CD8-positive, alpha-beta memory T cell (primary cell): ENCODE data around the gene MRGPRX2. TPM values are rescaled to one million over a fixed set of nuclear protein-coding genes. Genes with fewer than 3 reads are reported as not detected.

Experiments used
- CTCF ChIA-PET: fragments of 350-600 bp; sonication (Branson Sonifier 250); formaldehyde crosslinking; loops from one replicate; lab custom pipeline; 2021; ENCODE audit warnings: antibody characterized with exemption; lab: Charles Lee
- POLR2A ChIA-PET: fragments of 350-600 bp; sonication (Branson Sonifier 250); formaldehyde crosslinking; loops from one replicate; lab custom pipeline; 2021; ENCODE audit warnings: antibody characterized with exemption; lab: Charles Lee
- DNase-seq, 5 donors: peaks; one replicate each; pipeline versions ENCODE4 v3.0.0 to v3.0.0-alpha.2; 2020 to 2022; ENCODE audit warnings: mixed read lengths in 1 of 5
- H3K27ac ChIP-seq: one replicate; pipeline ENCODE4 v1.7.0; 2013; ENCODE audit warnings: low read depth, mild to moderate bottlenecking, low read length, moderate library complexity
- H3K27me3 ChIP-seq: 2 replicates; pipeline ENCODE4 v1.7.0; 2013; ENCODE audit warnings: low read length, mild to moderate bottlenecking; ENCODE audit not compliant: insufficient read depth, poor library complexity, severe bottlenecking
- H3K36me3 ChIP-seq: 2 replicates; pipeline ENCODE4 v1.7.0; 2013; ENCODE audit warnings: mild to moderate bottlenecking, low read length, moderate library complexity; ENCODE audit not compliant: insufficient read depth
- H3K4me1 ChIP-seq: 2 replicates; pipeline ENCODE4 v1.7.0; 2013; ENCODE audit warnings: mild to moderate bottlenecking, low read length, moderate library complexity; ENCODE audit not compliant: insufficient read depth
- H3K4me3 ChIP-seq: 2 replicates; pipeline ENCODE4 v1.7.0; 2013; ENCODE audit warnings: mild to moderate bottlenecking, low read length
- H3K9me3 ChIP-seq: 2 replicates; pipeline ENCODE4 v1.7.0; 2013; ENCODE audit warnings: mild to moderate bottlenecking, low read length
- H3K27ac Mint-ChIP-seq, 8 donors: one replicate each; pipeline ENCODE4 v1.8.0; 2020 to 2021; ENCODE audit warnings: mixed read lengths in 8 of 8, mild to moderate bottlenecking in 6 of 8, inconsistent platforms in 3 of 8, moderate library complexity in 3 of 8
- H3K27me3 Mint-ChIP-seq, 2 donors: one replicate each; pipeline ENCODE4 v1.8.0; 2020 to 2021; ENCODE audit warnings: mixed read lengths in 2 of 2, mild to moderate bottlenecking in 1 of 2, moderate library complexity in 1 of 2
- H3K36me3 Mint-ChIP-seq, 3 donors: one replicate each; pipeline ENCODE4 v1.8.0; 2020 to 2021; ENCODE audit warnings: mixed read lengths in 3 of 3, inconsistent platforms in 1 of 3, mild to moderate bottlenecking in 1 of 3
- H3K4me1 Mint-ChIP-seq, 3 donors: one replicate each; pipeline ENCODE4 v1.8.0; 2020 to 2021; ENCODE audit warnings: mixed read lengths in 3 of 3, inconsistent platforms in 1 of 3, mild to moderate bottlenecking in 1 of 3
- H3K4me3 Mint-ChIP-seq, 7 donors: one replicate each; pipeline ENCODE4 v1.8.0; 2020 to 2021; ENCODE audit warnings: mixed read lengths in 7 of 7, mild to moderate bottlenecking in 6 of 7, moderate library complexity in 4 of 7, inconsistent platforms in 2 of 7
- H3K9me3 Mint-ChIP-seq, 5 donors: one replicate each; pipeline ENCODE4 v1.8.0; 2020 to 2022; ENCODE audit warnings: mixed read lengths in 5 of 5, mild to moderate bottlenecking in 3 of 5, moderate library complexity in 2 of 5, inconsistent platforms in 1 of 5
- polyA plus RNA-seq: library from polyadenylated mRNA; unstranded; fragments of 300-500 nt; fragmentation: Illumina TruSeq; gene quantifications from one replicate; pipeline ENCODE4 v1.2.3, GENCODE V29; 2021
- total RNA-seq, 2 experiments: library from RNA; stranded (reverse); gene quantifications; one replicate each; pipeline ENCODE4 v1.2.3, GENCODE V29; 2021

MRGPRX2 gene
- not detected for total RNA-seq
- polyA plus RNA-seq: not detected

DNA sequence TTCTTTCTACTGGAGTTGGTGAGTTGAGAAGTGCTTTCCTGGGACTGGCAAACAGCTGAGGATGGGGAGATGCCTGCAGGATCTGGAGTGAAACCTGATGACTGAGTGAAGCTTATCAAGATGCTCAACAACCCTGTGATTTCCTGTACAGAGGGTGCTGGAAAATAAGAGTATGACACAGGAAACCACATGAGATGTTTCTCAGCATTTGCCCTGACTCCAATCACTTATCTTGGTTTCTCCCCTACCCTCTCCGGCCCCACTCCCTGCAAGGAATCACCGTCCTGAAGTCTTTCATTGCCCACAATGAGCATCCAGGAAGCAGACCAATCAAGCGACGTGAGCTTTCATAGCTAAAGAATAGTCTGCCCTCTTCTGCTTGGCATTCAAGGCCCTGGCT lies at the start of gene MRGPRX2:
MRGPRX2 (minus strand) TSS at position 89 of the 400 bp plus-strand sequence. CDS start 4,315 bp downstream, outside the sequence.
- Mint-ChIP-seq H3K27me3 (peaks cover 3 to 5% of the 10 kb centered on the region in 2 donors), H3K9me3 (no peaks in the 10 kb centered on the region), H3K4me3 (peak within 1 kb of the TSS in 6 of 7 donors; percentile 30 to 85 (median 64)), H3K36me3 (no peaks in the 10 kb centered on the region), H3K4me1 (peaks cover 26 to 40% (median 29%) of the 10 kb centered on the region in 3 donors), H3K27ac (peak within 1 kb of the TSS; percentile 1 to 82 (median 61))
- DNase-seq: no peak
- ChIA-PET POLR2A (no interaction called here), CTCF (interaction anchor here (1.0 to 2.1 kb wide), 3 partner anchors 11 to 16 kb away, joined by 3 to 13 read pairs (median 5); no protein-coding TSS in a partner anchor)
- peaks cover 19% of the 10 kb centered on the region for H3K4me1 ChIP-seq
- no peaks in the 10 kb centered on the region for H3K27me3 ChIP-seq
- H3K36me3 ChIP-seq: no peaks in the 10 kb centered on the region
- H3K9me3 ChIP-seq: no peaks in the 10 kb centered on the region
- no peak within 1 kb of the TSS for H3K4me3 ChIP-seq
- H3K27ac ChIP-seq: no peak within 1 kb of the TSS

DNA sequence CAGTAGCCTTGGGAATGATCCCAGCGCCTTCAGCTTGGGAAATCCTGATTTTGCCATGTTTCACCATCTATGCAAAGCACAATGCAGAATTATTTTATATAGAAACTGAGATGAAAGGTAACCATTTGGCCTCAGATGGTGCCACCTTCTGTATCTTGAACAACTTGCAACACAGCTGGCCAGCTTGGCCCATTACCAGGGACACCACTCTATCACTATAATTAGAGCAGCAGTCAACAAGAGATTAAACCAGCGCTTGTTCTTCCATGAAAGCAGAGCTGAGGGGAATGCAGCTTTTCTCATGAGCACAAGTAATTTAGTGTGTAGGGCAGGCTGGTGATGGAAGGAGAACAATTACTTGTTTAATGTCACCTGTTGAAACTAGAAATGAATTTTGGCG lies 49.8 kb upstream of the MRGPRX2 start:
- H3K27ac Mint-ChIP-seq: no peak overlapping the region
- H3K36me3 Mint-ChIP-seq: no peaks in the 10 kb centered on the region
- H3K27me3 ChIP-seq: no peaks in the 10 kb centered on the region
- H3K27me3 Mint-ChIP-seq: peaks cover 11 to 25% of the 10 kb centered on the region in 2 donors
- no peaks in the 10 kb centered on the region for H3K9me3 Mint-ChIP-seq
- H3K9me3 ChIP-seq: no peaks in the 10 kb centered on the region
- H3K4me3 Mint-ChIP-seq: no peak overlapping the region
- H3K4me3 ChIP-seq: no peak overlapping the region
- no peaks in the 10 kb centered on the region for H3K4me1 Mint-ChIP-seq
- DNase-seq: no peak
- ChIA-PET POLR2A (no interaction called here), CTCF (interaction anchor here (1.3 kb wide), 1 partner anchor 40 kb away, joined by 4 read pairs; no protein-coding TSS in a partner anchor)
- no peaks in the 10 kb centered on the region for H3K4me1 ChIP-seq
- no peak overlapping the region for H3K27ac ChIP-seq
- H3K36me3 ChIP-seq: no peaks in the 10 kb centered on the region

DNA sequence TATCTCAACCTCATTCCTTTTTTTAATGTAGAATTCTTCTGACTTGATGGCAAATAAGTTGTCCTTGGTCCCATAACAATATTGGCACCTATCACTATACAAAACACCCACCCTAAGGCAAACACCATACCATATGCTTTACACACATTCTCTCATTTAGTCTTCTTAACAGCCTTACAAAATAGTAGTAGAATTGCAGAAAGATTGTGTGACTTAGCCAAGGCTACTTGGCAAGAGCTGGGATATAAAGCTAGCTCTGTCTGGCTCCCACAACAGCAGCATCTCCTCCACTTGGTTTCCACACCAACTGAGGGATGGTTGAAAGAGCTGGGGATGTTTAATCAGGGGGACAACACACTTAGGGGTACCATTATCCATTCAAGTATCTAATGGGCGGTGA lies 46.6 kb upstream of the MRGPRX2 start:
- Mint-ChIP-seq H3K27ac (no peak overlapping the region), H3K9me3 (no peaks in the 10 kb centered on the region), H3K4me1 (no peaks in the 10 kb centered on the region), H3K36me3 (no peaks in the 10 kb centered on the region), H3K27me3 (peaks cover 11 to 25% of the 10 kb centered on the region in 2 donors), H3K4me3 (no peak overlapping the region)
- no peaks in the 10 kb centered on the region for H3K36me3 ChIP-seq
- ChIA-PET CTCF (no interaction called here), POLR2A (interaction anchor here (0.6 kb wide), 2 partner anchors 49 to 466 kb away, joined by 4 to 5 read pairs; no protein-coding TSS in a partner anchor)
- H3K4me3 ChIP-seq: no peak overlapping the region
- no peaks in the 10 kb centered on the region for H3K27me3 ChIP-seq
- no peaks in the 10 kb centered on the region for H3K9me3 ChIP-seq
- H3K27ac ChIP-seq: no peak overlapping the region
- no peaks in the 10 kb centered on the region for H3K4me1 ChIP-seq
- DNase-seq: no peak

DNA sequence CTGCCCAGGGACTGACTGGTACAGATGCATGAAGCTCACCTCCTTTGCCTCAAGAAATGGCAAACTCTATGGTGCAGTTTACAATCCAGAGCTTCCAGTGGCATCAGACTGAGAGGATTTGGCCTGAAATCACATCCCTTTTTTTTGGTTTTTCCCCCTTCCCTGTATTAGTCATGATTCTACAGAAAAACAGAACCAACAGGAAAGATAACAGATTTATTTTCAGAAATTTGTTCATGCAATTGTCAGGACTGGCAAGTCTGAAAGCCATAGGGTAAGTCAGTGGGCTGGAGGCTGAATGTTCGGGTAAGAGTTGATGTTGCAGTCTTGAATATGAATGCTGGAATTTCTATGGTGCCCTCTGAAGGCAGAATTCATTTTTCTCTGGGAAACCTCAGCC lies 44.5 kb upstream of the MRGPRX2 start:
- Mint-ChIP-seq H3K9me3 (peaks cover 0 to 2% (median 0%) of the 10 kb centered on the region in 5 donors), H3K27ac (peak overlapping the region in 1 of 8 donors; percentile 44), H3K27me3 (peaks cover 10 to 31% of the 10 kb centered on the region in 2 donors), H3K4me3 (no peak overlapping the region), H3K36me3 (peaks cover 0 to 3% (median 0%) of the 10 kb centered on the region in 3 donors), H3K4me1 (no peaks in the 10 kb centered on the region)
- CTCF ChIA-PET: no interaction called here
- Histone ChIP-seq H3K27me3 (no peaks in the 10 kb centered on the region), H3K36me3 (no peaks in the 10 kb centered on the region), H3K4me1 (no peaks in the 10 kb centered on the region), H3K4me3 (no peak overlapping the region), H3K27ac (no peak overlapping the region), H3K9me3 (no peaks in the 10 kb centered on the region)
- no peak for DNase-seq
- POLR2A ChIA-PET: no interaction called here

GRCh38 chr11:19102521-19102900 lies 42.0 kb upstream of the MRGPRX2 start:
- Mint-ChIP-seq H3K4me1 (no peaks in the 10 kb centered on the region), H3K9me3 (peaks cover 0 to 2% (median 0%) of the 10 kb centered on the region in 5 donors), H3K4me3 (no peak overlapping the region), H3K27me3 (peaks cover 6 to 40% of the 10 kb centered on the region in 2 donors), H3K27ac (no peak overlapping the region), H3K36me3 (peaks cover 0 to 3% (median 0%) of the 10 kb centered on the region in 3 donors)
- Histone ChIP-seq H3K36me3 (no peaks in the 10 kb centered on the region), H3K4me3 (no peak overlapping the region), H3K27me3 (no peaks in the 10 kb centered on the region), H3K4me1 (no peaks in the 10 kb centered on the region), H3K9me3 (no peaks in the 10 kb centered on the region), H3K27ac (no peak overlapping the region)
- POLR2A ChIA-PET: no interaction called here
- CTCF ChIA-PET: no interaction called here
- DNase-seq: no peak

DNA sequence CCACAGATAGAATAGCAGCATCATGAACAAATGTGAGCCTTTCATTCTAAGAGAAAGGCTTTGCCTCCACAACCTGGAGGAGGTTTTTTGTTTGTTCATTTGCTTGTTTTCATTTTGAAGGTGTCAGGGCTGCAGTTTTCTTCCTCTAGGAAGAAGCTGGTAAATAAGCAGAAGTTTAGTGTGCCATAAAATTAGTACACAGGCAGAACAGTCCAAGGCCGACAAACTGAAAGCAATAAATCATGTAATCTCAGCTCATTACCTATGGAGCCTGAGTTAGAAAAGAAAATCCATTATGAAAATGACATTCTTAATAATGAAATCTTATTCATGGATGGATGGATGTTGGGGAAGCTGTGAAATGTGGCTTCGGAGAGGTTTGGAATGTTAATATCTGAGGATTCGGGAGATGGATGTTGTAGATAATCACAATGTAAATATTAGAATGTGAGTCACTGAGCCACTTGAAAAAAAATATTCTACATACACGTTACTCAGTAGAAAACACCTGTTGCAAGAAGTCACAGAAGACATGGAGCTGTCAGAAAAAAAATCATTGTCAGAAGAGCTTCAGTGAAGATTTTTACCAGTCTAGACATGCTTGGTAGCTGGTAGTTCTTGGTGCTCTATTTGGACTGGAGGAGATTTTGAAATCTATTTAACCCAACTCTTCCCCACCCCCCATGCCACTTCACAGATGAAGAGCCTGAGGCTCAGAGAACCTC lies 41.4 kb upstream of the MRGPRX2 start:
- Histone ChIP-seq H3K36me3 (no peaks in the 10 kb centered on the region), H3K27ac (no peak overlapping the region), H3K4me1 (no peaks in the 10 kb centered on the region), H3K9me3 (no peaks in the 10 kb centered on the region), H3K27me3 (no peaks in the 10 kb centered on the region), H3K4me3 (no peak overlapping the region)
- Mint-ChIP-seq H3K36me3 (peaks cover 0 to 3% (median 0%) of the 10 kb centered on the region in 3 donors), H3K4me3 (no peak overlapping the region), H3K27me3 (peaks cover 6 to 41% of the 10 kb centered on the region in 2 donors), H3K4me1 (no peaks in the 10 kb centered on the region), H3K9me3 (peaks cover 0 to 2% (median 0%) of the 10 kb centered on the region in 5 donors), H3K27ac (no peak overlapping the region)
- ChIA-PET POLR2A (no interaction called here), CTCF (no interaction called here)
- no peak for DNase-seq

- Mint-ChIP-seq H3K4me1 (no peaks in the 10 kb centered on the region), H3K4me3 (no peak overlapping the region), H3K9me3 (peaks cover 0 to 2% (median 0%) of the 10 kb centered on the region in 5 donors), H3K36me3 (peaks cover 0 to 3% (median 0%) of the 10 kb centered on the region in 3 donors), H3K27me3 (peaks cover 14 to 44% of the 10 kb centered on the region in 2 donors), H3K27ac (no peak overlapping the region)
- Histone ChIP-seq H3K27ac (no peak overlapping the region), H3K36me3 (no peaks in the 10 kb centered on the region), H3K9me3 (no peaks in the 10 kb centered on the region), H3K4me1 (no peaks in the 10 kb centered on the region), H3K27me3 (peaks cover 4% of the 10 kb centered on the region), H3K4me3 (no peak overlapping the region)
- DNase-seq: no peak
- CTCF ChIA-PET: no interaction called here
- POLR2A ChIA-PET: no interaction called here
Measured at GRCh38 chr11:19100885-19101284, 40.4 kb upstream of the MRGPRX2 start.

GRCh38 chr11:19099093-19099492 lies 38.6 kb upstream of the MRGPRX2 start:
- no peaks in the 10 kb centered on the region for H3K9me3 ChIP-seq
- H3K4me1 Mint-ChIP-seq: no peaks in the 10 kb centered on the region
- CTCF ChIA-PET: no interaction called here
- H3K27ac Mint-ChIP-seq: no peak overlapping the region
- no peaks in the 10 kb centered on the region for H3K4me1 ChIP-seq
- POLR2A ChIA-PET: no interaction called here
- H3K36me3 ChIP-seq: no peaks in the 10 kb centered on the region
- H3K4me3 ChIP-seq: no peak overlapping the region
- peaks cover 15 to 40% of the 10 kb centered on the region in 2 donors for H3K27me3 Mint-ChIP-seq
- DNase-seq: no peak
- H3K36me3 Mint-ChIP-seq: peaks cover 0 to 3% (median 0%) of the 10 kb centered on the region in 3 donors
- H3K27ac ChIP-seq: no peak overlapping the region
- no peak overlapping the region for H3K4me3 Mint-ChIP-seq
- peaks cover 0 to 2% (median 0%) of the 10 kb centered on the region in 5 donors for H3K9me3 Mint-ChIP-seq
- H3K27me3 ChIP-seq: peaks cover 4% of the 10 kb centered on the region
